Panc1 (cell line): ENCODE data around the gene AFG1L. TPM values are rescaled to one million over a fixed set of nuclear protein-coding genes. Genes with fewer than 3 reads are reported as not detected.

Experiments used
- ATAC-seq: fragments of 200-7000 bp; cut with Tn5 transposase; 2 replicates; pipeline ENCODE4 v1.9.1; 2020; ENCODE audit warnings: mild to moderate bottlenecking, moderate library complexity
- BruUV-seq: library from RNA; stranded (reverse); fragments of 400-500 nt; replicated peaks from 2 replicates; lab custom pipeline; 2021; lab: Mats Ljungman, UMichigan
- CTCF ChIA-PET: fragments of 300-600 bp; sonication (Branson Sonifier 250); formaldehyde crosslinking; loops from one replicate; lab custom pipeline; 2022; ENCODE audit warnings: antibody characterized with exemption; lab: Charles Lee
- POLR2A ChIA-PET: fragments of 300-600 bp; sonication (Branson Sonifier 250); formaldehyde crosslinking; loops from one replicate; lab custom pipeline; 2022; ENCODE audit warnings: antibody characterized with exemption; lab: Charles Lee
- DNase-seq: peaks from one replicate; pipeline ENCODE4 v3.0.0-alpha.2; 2010; ENCODE audit warnings: low read depth, low spot score
- H3K27ac ChIP-seq: 2 replicates; pipeline ENCODE4 v1.5.1; 2011; ENCODE audit warnings: mild to moderate bottlenecking, low read length, inconsistent platforms
- H3K27me3 ChIP-seq: fragments of 200-500 bp; sonication (Bioruptor generic); 2 replicates; pipeline ENCODE4 v1.6.0; 2014; ENCODE audit warnings: low read length, inconsistent platforms; ENCODE audit not compliant: control insufficient read depth, insufficient read depth
- H3K36me3 ChIP-seq: fragments of 200-500 bp; sonication (Bioruptor generic); 2 replicates; pipeline ENCODE4 v1.5.1; 2014; ENCODE audit warnings: inconsistent platforms, mild to moderate bottlenecking, low read length, moderate library complexity; ENCODE audit not compliant: control insufficient read depth, insufficient read depth
- H3K4me1 ChIP-seq: 2 replicates; pipeline ENCODE4 v1.5.1; 2011; ENCODE audit warnings: inconsistent platforms, mild to moderate bottlenecking, low read length, moderate library complexity; ENCODE audit not compliant: control insufficient read depth, insufficient read depth
- H3K4me3 ChIP-seq, 2 experiments: 2 replicates each; pipeline ENCODE4 v1.5.1; 2011 to 2012; ENCODE audit warnings: low read depth in 2 of 2, low read length in 2 of 2, mild to moderate bottlenecking in 2 of 2, inconsistent platforms in 1 of 2, moderate library complexity in 1 of 2
- H3K9me3 ChIP-seq: fragments of 200-500 bp; sonication (Bioruptor generic); 2 replicates; pipeline ENCODE4 v1.5.1; 2014; ENCODE audit warnings: low read depth, mild to moderate bottlenecking, inconsistent platforms, low read length, moderate library complexity; ENCODE audit not compliant: control insufficient read depth, insufficient read depth
- POLR2AphosphoS5 ChIP-seq: IDR thresholded peaks from 2 replicates; pipeline ENCODE4 v1.6.1; 2012; ENCODE audit warnings: mild to moderate bottlenecking, low read depth, low read length, moderate library complexity
- SIN3A ChIP-seq: IDR thresholded peaks from 2 replicates; pipeline ENCODE4 v1.6.1; 2012; ENCODE audit warnings: low read depth, mild to moderate bottlenecking, low read length, moderate library complexity, borderline replicate concordance; ENCODE audit not compliant: insufficient read depth
- TCF7L2 ChIP-seq: IDR thresholded peaks from 2 replicates; pipeline ENCODE4 v1.6.1; 2011; ENCODE audit warnings: mild to moderate bottlenecking, low read depth, low read length, inconsistent platforms
- in situ Hi-C: cut with HindIII; loops from 2 replicates; pipeline ENCODE4 v1.10.0; 2016; ENCODE audit warnings: low sequenced_read_pairs, low pct_unique_long_range_greater_than_20kb
- intact Hi-C: fragments of 100-400 bp; cut with micrococcal nuclease; formaldehyde crosslinking; loops from one replicate; pipeline ENCODE4 v1.10.0; 2022; ENCODE audit not compliant: unreplicated experiment
- total RNA-seq: library from RNA; stranded (reverse); gene quantifications from one replicate; pipeline ENCODE4 v1.2.1, GENCODE V29; 2021; ENCODE audit not compliant: unreplicated experiment
- TF ChIP-seq, protein P1 (sequence below), 2 experiments: IDR thresholded peaks; 2 replicates each; pipeline ENCODE4 v1.6.1; 2011 to 2012; ENCODE audit warnings: low read depth in 2 of 2, control low read depth in 1 of 2, low read length in 1 of 2, mild to moderate bottlenecking in 1 of 2, moderate library complexity in 1 of 2; ENCODE audit not compliant: insufficient read depth in 1 of 2
- TF ChIP-seq, protein P2 (sequence below): fragments of 450-650 bp; IDR thresholded peaks from 2 replicates; pipeline ENCODE4 v1.5.1; 2017; ENCODE audit warnings: mild to moderate bottlenecking

AFG1L gene
- total RNA-seq, 1 experiment from 2014 or later: 12.4 TPM

DNA sequence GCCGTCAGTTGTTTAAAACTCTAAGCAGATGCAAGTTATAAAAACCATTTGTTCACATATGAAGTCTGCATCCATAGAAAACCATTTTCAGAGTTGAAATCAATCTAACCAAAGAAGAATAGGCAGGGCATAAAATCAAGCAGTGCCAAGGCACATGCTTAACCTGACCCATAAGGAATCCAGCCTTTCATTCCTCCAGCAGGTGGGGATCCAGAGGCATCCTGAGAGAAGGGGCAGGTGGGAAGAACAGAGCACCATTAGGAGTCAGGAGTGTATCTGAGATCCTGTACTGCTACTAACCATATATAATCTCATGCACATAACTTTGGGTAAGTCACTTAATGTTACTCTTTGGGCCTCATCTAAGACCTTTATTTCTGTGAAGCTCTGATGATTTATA is 236.5 kb downstream of the AFG1L start:
- TF ChIP-seq, protein P1, sequence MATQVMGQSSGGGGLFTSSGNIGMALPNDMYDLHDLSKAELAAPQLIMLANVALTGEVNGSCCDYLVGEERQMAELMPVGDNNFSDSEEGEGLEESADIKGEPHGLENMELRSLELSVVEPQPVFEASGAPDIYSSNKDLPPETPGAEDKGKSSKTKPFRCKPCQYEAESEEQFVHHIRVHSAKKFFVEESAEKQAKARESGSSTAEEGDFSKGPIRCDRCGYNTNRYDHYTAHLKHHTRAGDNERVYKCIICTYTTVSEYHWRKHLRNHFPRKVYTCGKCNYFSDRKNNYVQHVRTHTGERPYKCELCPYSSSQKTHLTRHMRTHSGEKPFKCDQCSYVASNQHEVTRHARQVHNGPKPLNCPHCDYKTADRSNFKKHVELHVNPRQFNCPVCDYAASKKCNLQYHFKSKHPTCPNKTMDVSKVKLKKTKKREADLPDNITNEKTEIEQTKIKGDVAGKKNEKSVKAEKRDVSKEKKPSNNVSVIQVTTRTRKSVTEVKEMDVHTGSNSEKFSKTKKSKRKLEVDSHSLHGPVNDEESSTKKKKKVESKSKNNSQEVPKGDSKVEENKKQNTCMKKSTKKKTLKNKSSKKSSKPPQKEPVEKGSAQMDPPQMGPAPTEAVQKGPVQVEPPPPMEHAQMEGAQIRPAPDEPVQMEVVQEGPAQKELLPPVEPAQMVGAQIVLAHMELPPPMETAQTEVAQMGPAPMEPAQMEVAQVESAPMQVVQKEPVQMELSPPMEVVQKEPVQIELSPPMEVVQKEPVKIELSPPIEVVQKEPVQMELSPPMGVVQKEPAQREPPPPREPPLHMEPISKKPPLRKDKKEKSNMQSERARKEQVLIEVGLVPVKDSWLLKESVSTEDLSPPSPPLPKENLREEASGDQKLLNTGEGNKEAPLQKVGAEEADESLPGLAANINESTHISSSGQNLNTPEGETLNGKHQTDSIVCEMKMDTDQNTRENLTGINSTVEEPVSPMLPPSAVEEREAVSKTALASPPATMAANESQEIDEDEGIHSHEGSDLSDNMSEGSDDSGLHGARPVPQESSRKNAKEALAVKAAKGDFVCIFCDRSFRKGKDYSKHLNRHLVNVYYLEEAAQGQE (IDR thresholded peaks at IDR 0.05; ENCODE audit: insufficient read depth in 1 of 2, low read depth in 2 of 2, low read length in 1 of 2): no peak
- no peak for TF ChIP-seq SIN3A
- TF ChIP-seq, protein P2, sequence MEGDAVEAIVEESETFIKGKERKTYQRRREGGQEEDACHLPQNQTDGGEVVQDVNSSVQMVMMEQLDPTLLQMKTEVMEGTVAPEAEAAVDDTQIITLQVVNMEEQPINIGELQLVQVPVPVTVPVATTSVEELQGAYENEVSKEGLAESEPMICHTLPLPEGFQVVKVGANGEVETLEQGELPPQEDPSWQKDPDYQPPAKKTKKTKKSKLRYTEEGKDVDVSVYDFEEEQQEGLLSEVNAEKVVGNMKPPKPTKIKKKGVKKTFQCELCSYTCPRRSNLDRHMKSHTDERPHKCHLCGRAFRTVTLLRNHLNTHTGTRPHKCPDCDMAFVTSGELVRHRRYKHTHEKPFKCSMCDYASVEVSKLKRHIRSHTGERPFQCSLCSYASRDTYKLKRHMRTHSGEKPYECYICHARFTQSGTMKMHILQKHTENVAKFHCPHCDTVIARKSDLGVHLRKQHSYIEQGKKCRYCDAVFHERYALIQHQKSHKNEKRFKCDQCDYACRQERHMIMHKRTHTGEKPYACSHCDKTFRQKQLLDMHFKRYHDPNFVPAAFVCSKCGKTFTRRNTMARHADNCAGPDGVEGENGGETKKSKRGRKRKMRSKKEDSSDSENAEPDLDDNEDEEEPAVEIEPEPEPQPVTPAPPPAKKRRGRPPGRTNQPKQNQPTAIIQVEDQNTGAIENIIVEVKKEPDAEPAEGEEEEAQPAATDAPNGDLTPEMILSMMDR: no peak
- no peak for TF ChIP-seq TCF7L2
- no peak for TF ChIP-seq POLR2AphosphoS5
- no peaks in the 10 kb centered on the region for H3K27me3 ChIP-seq
- BruUV-seq: no TSS peak
- H3K36me3 ChIP-seq: no peaks in the 10 kb centered on the region
- no peaks in the 10 kb centered on the region for H3K4me1 ChIP-seq
- POLR2A ChIA-PET: no interaction called here
- CTCF ChIA-PET: no interaction called here
- in situ Hi-C loops: no loop called here
- DNase-seq (no peak), ATAC-seq (no peak)
- H3K9me3 ChIP-seq: no peaks in the 10 kb centered on the region
- intact Hi-C loops: no loop called here
- no peak overlapping the region for H3K27ac ChIP-seq
- H3K4me3 ChIP-seq: no peak overlapping the region

DNA sequence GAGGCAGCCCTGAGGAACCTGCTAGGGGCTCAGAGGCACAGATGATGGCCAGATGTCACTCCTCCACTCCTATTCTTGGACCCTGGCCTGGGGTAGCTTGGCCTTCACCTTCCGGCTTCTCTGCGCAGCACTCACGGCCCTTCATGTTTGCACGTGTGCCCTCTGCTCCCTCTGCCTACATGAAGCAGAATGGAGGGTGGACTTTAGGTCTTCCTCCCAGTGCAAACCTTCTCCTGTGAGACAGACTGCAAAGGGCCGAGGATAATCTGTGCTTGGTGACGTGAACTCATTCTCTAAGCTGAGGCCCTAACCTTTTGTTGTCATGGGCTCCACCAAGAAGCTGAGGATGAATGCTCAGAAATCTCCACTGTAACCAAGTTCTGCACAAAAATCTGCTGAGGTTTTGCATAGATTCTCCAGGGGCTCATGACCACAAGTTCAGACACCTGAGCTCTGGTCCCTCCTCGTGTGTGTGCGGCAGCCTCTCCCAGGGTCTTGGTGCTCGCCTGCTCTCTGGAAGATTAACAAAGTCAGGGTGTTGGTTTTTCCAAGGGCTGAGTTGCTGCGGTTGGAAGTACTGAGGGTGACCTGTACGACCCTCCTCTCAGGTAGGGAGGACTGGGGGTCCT is 240.4 kb downstream of the AFG1L start:
- in situ Hi-C loops: no loop called here
- no peak for ATAC-seq

More for the DNA sequence above, 240.4 kb downstream of the AFG1L start:
- H3K9me3 ChIP-seq: peaks cover 4% of the 10 kb centered on the region; the same call in 1 of the 2 replicates
- H3K36me3 ChIP-seq: no peaks in the 10 kb centered on the region
- intact Hi-C loops: no loop called here
- BruUV-seq: no TSS peak
- H3K4me3 ChIP-seq: no peak overlapping the region
- CTCF ChIA-PET: no interaction called here
- H3K4me1 ChIP-seq: no peaks in the 10 kb centered on the region
- POLR2A ChIA-PET: no interaction called here
- no peak overlapping the region for H3K27ac ChIP-seq
- no peak for DNase-seq
- no peaks in the 10 kb centered on the region for H3K27me3 ChIP-seq
- TF ChIP-seq TCF7L2: no peak
- TF ChIP-seq, protein P1 (IDR thresholded peaks at IDR 0.05; ENCODE audit: insufficient read depth in 1 of 2, low read depth in 2 of 2, low read length in 1 of 2): no peak
- no peak for TF ChIP-seq POLR2AphosphoS5
- no peak for TF ChIP-seq SIN3A
- TF ChIP-seq, protein P2: no peak
